ENCODE measurements around the gene VGLL3.

DNA sequence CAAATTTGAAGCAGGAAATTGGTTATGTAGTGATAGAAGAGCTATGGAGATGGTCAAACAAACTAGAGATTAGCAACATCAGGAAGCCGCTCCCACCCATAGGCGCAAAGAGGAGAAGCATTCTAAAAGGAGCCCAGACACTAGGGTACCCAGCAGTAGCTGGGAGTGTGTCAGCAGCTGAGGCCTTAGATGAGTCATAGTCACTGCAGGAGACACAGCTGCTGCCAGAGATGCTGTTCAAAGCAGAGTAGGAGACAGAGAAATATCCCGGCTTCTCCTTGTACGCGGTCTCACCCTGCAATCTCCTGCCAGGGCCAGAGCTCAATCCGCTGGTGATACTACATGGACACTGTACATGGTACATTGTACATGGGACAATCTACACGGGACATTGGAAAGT lies 61.9 kb downstream of the VGLL3 start:
- TF ChIP-seq POLR2A (IDR thresholded peaks at IDR 0.05; ENCODE audit: low read length) (no peak), GATA1 (IDR thresholded peaks at IDR 0.05; ENCODE audit: low read depth, low read length) (no peak)
